ENCODE data around the gene CHMP4A. TPM values are rescaled to one million over a fixed set of nuclear protein-coding genes. Genes with fewer than 3 reads are reported as not detected.
A peak's percentile ranks its signal among the peaks of the same experiment; 100 is the strongest.
"Not testable (repeated sequence)": the region's sequence is repeated elsewhere in the genome, so short reads cannot be mapped to it uniquely, and the experiment has no call there.

CHMP4A gene
- total and polyA plus RNA-seq, 3 donors from 2014 or later, result 52.9 to 111 (median 56.3) TPM

DNA sequence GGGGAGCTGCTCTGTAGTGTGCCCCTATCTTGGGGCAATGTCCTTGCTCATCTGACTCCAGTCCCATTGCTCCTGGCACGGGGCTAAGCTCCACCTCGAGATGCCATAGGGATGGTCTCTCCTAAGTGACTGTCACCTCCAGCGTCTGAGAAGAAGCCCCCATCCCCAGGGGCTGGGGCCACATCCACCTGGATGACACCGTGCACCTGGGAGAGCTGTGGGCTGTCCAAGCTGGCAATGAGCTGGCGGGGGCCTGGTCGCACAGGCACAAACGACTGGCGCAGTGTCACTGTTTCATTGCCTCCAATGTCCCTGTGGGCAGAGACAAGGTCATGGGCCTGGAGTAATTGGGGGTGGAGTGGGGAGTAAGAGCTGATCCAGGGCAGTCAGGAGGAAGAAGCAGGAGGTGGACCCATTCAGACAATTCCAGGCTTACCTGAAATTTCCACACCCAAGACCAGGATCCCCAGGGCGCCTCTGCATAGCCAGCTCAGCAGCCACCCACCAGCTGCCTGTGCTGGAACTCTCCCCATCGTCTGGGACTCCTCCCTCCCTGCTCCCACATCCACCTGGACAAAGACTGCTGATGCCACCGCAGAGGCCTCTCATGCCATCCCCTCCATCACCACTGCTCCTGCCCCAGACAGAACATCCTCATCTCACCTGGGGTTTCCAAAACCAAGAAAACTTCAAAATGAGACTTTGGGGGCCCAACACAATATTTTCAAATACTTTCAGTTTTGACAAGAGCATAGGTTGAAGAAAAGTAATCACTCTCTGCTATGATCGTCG lies 36.1 kb upstream of the CHMP4A start:
- no peak for DNase-seq
- Histone ChIP-seq H3K4me1 (no peaks in the 10 kb centered on the region), H3K9me3 (no peaks in the 10 kb centered on the region), H3K27me3 (no peaks in the 10 kb centered on the region), H3K4me3 (no peak overlapping the region), H3K27ac (no peak overlapping the region), H3K36me3 (ENCODE audit: low read depth, missing control alignments) (no peaks in the 10 kb centered on the region)
- intact Hi-C loops (cut with DNase I; ENCODE audit: low total_unique reads), result no loop called here
- no peak for TF ChIP-seq POLR2A (IDR thresholded peaks at IDR 0.05)
- TF ChIP-seq, protein P1, sequence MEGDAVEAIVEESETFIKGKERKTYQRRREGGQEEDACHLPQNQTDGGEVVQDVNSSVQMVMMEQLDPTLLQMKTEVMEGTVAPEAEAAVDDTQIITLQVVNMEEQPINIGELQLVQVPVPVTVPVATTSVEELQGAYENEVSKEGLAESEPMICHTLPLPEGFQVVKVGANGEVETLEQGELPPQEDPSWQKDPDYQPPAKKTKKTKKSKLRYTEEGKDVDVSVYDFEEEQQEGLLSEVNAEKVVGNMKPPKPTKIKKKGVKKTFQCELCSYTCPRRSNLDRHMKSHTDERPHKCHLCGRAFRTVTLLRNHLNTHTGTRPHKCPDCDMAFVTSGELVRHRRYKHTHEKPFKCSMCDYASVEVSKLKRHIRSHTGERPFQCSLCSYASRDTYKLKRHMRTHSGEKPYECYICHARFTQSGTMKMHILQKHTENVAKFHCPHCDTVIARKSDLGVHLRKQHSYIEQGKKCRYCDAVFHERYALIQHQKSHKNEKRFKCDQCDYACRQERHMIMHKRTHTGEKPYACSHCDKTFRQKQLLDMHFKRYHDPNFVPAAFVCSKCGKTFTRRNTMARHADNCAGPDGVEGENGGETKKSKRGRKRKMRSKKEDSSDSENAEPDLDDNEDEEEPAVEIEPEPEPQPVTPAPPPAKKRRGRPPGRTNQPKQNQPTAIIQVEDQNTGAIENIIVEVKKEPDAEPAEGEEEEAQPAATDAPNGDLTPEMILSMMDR (IDR thresholded peaks at IDR 0.05), result no peak
- WGBS, 2 donors, result 79 to 81% methylated on average over 4 to 13 of the region's 13 CpGs

DNA sequence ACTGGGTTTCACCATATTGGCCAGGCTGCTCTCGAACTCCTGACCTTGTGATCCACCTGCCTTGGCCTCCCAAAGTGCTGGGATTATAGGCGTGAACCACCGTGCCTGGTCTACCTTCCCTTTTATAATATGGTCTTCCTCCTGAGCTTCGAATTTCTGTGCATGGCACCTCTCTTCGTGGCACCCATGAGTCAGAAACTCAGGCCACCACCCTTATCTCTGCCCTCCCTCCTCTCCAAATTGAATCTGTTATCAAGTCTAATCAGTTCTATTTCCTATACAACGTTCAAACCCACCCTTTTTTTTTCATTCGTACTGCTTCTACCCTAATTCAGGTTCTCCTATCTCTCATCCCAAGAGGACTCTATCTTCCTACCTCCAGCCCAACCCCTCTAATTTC lies 34.1 kb upstream of the CHMP4A start:
- Histone ChIP-seq H3K4me3 (no peak overlapping the region), H3K9me3 (no peaks in the 10 kb centered on the region), H3K36me3 (ENCODE audit: low read depth, missing control alignments) (no peaks in the 10 kb centered on the region), H3K27ac (no peak overlapping the region), H3K27me3 (no peaks in the 10 kb centered on the region), H3K4me1 (no peaks in the 10 kb centered on the region)
- no peak for TF ChIP-seq POLR2A (IDR thresholded peaks at IDR 0.05)
- TF ChIP-seq, protein P1 (IDR thresholded peaks at IDR 0.05), result no peak
- no peak for DNase-seq
- intact Hi-C loops (cut with DNase I; ENCODE audit: low total_unique reads), result no loop called here
- 77 to 85% methylated on average over 7 of the region's 7 CpGs for WGBS, 2 donors

DNA sequence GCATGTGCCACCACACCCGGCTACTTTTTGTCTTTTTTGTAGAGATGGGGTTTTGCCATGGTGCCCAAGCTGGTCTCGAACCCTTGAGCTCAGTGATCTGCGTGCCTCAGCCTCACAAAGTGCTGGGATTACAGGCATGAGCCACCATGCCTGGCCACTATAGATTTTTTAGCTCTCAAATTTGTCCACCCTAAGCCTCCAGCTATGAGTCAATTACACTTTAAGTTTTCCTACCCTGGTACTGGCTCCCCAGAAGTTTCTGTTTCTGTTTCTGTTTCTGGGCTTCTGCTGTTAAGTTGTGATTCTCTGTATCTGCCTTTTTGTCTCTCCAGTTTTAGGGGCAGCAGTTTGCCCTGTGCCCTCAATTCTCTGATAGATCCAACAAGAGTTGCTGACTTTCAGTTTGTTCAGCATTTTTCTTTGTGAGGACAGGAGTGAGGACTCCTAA lies 33.5 kb upstream of the CHMP4A start:
- 89% methylated on average over 3 of the region's 3 CpGs for WGBS, 2 donors
- no peak overlapping the region for H3K4me3 ChIP-seq
- H3K9me3 ChIP-seq, result no peaks in the 10 kb centered on the region
- no peaks in the 10 kb centered on the region for H3K27me3 ChIP-seq
- no peak for DNase-seq
- no peaks in the 10 kb centered on the region for H3K36me3 ChIP-seq (ENCODE audit: low read depth, missing control alignments)
- intact Hi-C loops (cut with DNase I; ENCODE audit: low total_unique reads), result no loop called here
- H3K4me1 ChIP-seq, result no peaks in the 10 kb centered on the region
- no peak for TF ChIP-seq POLR2A (IDR thresholded peaks at IDR 0.05)
- TF ChIP-seq, protein P1 (IDR thresholded peaks at IDR 0.05), result no peak
- no peak overlapping the region for H3K27ac ChIP-seq

DNA sequence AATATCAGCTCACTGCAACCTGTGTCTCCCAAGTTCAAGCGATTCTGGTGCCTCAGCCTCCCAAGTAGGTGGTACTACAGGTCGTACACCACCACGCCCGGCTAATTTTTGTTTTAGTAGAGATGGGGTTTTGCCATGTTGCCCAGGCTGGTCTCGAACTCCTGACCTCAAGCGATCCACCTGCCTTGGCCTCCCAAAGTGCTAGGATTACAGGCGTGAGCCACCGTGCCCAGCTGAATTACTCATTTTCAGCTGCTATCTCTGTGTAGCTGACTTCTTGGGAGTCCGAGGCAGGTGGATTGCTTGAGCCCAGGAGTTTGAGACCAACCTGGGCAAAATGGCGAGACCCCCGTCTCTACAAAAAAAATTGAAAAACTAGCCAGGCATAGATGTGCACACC lies 32.1 kb upstream of the CHMP4A start:
- H3K27ac ChIP-seq; H3K9me3 ChIP-seq; H3K27me3 ChIP-seq; DNase-seq; H3K36me3 ChIP-seq (ENCODE audit: low read depth, missing control alignments); H3K4me3 ChIP-seq; intact Hi-C loops (cut with DNase I; ENCODE audit: low total_unique reads): not testable (repeated sequence)
- peaks cover 13% of the 10 kb centered on the region for H3K4me1 ChIP-seq
- WGBS, 2 donors, result 92% methylated on average over 11 of the region's 11 CpGs

DNA sequence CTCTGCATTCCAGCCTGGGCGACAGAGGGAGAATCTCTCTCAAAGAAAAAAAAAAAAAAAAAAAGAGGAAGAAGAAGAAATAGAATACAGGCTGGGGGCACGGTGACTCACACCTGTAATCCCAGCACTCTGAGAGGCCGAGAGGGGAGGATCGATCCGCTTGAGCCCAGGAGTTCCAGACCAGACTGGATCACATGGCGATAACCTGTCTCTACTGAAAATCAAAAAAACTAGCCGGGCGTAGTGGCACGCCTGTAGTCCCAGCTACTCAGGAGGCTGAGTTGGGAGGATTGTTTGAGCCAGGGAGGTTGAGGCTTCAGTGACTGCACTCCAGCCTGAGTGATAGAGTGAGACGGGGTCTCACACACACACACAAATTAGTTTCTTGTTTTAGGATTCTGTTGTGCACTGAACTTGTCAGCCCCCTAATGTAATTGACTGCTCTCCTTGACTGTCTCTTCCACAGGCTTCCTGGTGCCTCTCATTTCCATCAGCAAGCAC lies 30.1 kb upstream of the CHMP4A start:
- H3K36me3 ChIP-seq (ENCODE audit: low read depth, missing control alignments), result no peaks in the 10 kb centered on the region
- intact Hi-C loops (cut with DNase I; ENCODE audit: low total_unique reads), result loop anchor here (5.0 kb wide), 1 partner anchor 59 kb away; no protein-coding TSS in a partner anchor
- H3K4me3 ChIP-seq, result peak overlapping the region; percentile 72
- TF ChIP-seq, protein P1 (IDR thresholded peaks at IDR 0.05), result no peak
- no peak for TF ChIP-seq POLR2A (IDR thresholded peaks at IDR 0.05)
- 28 to 50% methylated on average over 10 of the region's 10 CpGs for WGBS, 2 donors
- H3K27me3 ChIP-seq, result no peaks in the 10 kb centered on the region
- peaks cover 18% of the 10 kb centered on the region for H3K4me1 ChIP-seq
- H3K27ac ChIP-seq, result peak overlapping the region; percentile 94 to 97
- no peaks in the 10 kb centered on the region for H3K9me3 ChIP-seq
- no peak for DNase-seq

Measured in testis (tissue), 3 donors.